Left ventricle myocardium superior (tissue), 1 donor: ENCODE data around the gene TYRP1. TPM values are rescaled to one million over a fixed set of nuclear protein-coding genes. Genes with fewer than 3 reads are reported as not detected.
"Not testable (repeated sequence)": the region's sequence is repeated elsewhere in the genome, so short reads cannot be mapped to it uniquely, and the experiment has no call there.

Source experiments
- ATAC-seq: fragments of 200-7000 bp; cut with Tn5 transposase; one replicate; pipeline ENCODE4 v1.9.1; 2020; ENCODE audit warnings: mild to moderate bottlenecking, moderate library complexity
- DNase-seq: peaks from one replicate; pipeline ENCODE4 v3.0.0-alpha.2; 2020
- intact Hi-C: fragments of 100-400 bp; cut with micrococcal nuclease; formaldehyde crosslinking; loops from one replicate; pipeline ENCODE4 v1.11.0; 2022
- long read RNA-seq: library from polyadenylated mRNA; unstranded; transcript quantifications from one replicate; pipeline ENCODE4 v2.0.0, GENCODE V29; 2021
- total RNA-seq: library from RNA; stranded (reverse); fragmentation: NEBNext Ultra II Directional; extraction: Animal tissue kit (Norgen Biotek cat#: 25700); gene quantifications from one replicate; pipeline ENCODE4 v1.2.1, GENCODE V29; 2021
- donor health status: DM: no; HTN: yes; CAD: no; lungs with severe emphysema.

TYRP1 gene, protein sequence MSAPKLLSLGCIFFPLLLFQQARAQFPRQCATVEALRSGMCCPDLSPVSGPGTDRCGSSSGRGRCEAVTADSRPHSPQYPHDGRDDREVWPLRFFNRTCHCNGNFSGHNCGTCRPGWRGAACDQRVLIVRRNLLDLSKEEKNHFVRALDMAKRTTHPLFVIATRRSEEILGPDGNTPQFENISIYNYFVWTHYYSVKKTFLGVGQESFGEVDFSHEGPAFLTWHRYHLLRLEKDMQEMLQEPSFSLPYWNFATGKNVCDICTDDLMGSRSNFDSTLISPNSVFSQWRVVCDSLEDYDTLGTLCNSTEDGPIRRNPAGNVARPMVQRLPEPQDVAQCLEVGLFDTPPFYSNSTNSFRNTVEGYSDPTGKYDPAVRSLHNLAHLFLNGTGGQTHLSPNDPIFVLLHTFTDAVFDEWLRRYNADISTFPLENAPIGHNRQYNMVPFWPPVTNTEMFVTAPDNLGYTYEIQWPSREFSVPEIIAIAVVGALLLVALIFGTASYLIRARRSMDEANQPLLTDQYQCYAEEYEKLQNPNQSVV
- 43.8 TPM for total RNA-seq
- long read RNA-seq, transcript TYRP1-201 (5 exons, 872 nt), result major isoform, 8 of 42 reads
- long read RNA-seq, partial matches to known transcripts, result 21 of 42 reads
- long read RNA-seq, other reads (novel, unspliced or antisense), result 13 of 42 reads

DNA sequence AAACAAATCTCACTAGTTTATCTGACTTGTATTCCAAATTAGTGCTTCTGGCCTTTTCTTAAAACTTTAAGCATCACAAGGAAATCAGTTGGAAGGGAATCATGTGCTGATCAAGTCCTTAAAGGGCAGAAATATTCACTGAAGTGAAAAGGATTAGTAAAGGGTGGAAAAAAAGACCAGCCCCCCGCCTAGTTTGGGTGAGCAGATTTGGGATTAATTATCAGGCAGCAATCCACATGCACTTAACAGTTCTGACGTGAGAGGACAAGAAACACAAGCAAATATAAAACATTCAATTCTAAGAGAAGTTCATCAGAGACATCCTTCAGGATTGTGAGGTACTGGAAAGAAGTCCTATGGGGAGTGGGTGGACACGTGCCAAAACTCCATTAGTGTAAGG lies at the start of gene TYRP1:
Gene TYRP1 (plus strand): TSS at position 245 of the 400 bp plus-strand sequence. CDS start 612 bp downstream, outside the sequence.
- ATAC-seq, result no peak
- no peak for DNase-seq
- intact Hi-C loops, result no loop called here

DNA sequence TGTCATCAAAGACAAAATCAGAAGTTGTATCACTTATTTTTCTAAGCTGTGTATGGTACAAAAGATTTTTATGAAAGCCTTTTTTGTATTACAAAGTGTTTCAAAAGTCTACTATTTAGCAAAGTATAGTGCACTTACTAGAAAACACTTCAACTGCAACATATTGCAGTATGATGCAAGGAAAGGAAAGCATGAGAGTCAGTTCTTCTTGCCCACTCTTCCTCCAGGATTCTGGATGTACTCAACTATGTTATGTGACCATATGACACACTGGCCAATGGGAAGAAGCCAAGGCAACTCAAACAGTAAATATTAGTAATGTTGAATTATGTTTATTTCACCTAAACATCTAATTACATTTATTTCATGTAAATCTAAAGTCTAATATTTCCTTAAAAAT lies 49.5 kb upstream of the TYRP1 start:
- DNase-seq, result no peak
- intact Hi-C loops, result no loop called here
- no peak for ATAC-seq

DNA sequence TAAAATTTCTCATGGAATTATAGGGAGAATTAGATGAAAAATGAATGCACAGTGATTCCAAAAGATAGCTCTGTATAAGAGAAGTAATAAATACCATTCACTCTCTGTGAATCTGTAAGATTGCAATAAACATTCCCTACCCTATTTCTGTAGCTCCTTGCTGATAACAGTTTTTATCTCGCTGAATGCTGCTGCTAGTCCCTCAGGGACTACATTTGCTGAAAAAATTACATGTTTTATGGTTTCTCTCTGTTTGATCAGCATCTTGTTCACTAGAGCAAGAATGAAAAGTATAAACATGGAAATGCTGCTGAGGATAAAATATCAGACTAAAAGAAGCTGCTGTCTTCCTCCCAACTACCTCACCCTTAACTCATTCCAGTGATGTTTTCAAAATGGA lies 44.3 kb upstream of the TYRP1 start:
- no peak for ATAC-seq
- intact Hi-C loops, result no loop called here
- no peak for DNase-seq

DNA sequence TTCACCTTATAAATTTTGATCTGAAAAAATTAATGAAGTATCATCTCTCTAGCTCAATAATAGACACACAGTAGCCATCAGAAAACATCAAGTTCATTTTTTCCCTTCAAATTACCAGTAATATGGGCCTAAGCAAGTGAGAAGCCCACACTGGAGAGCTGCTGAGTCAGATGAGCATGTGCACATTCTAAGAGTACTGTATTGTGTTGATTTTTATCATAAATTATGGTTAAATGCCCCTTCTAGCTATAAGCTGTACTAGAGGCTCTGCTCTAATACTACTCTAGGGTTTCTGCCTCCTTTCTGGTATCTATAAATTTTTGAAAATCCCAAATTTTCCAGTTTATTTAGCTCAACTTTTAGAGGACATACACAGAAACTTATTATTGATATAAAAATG lies 42.1 kb upstream of the TYRP1 start:
- ATAC-seq (no peak), DNase-seq (no peak)
- intact Hi-C loops, result no loop called here

DNA sequence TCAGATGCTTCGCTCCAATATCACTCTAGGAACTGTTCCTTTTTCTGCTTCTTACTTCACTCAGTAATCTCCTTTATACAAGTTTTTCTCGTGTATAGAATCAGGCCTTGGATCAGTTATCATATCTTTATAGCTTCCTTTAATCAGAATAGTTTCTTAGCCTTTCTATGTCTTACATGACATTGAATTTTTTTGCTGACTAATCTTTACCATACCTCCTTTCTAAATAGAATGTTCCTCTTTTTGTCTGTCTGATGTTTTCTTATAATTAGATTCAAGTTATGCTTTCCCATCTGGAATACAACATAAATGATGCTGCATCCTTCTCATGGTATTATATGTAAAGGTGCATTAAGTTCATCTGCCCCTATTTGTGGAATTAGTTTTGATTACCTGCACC lies 40.2 kb upstream of the TYRP1 start:
- DNase-seq (no peak), ATAC-seq (no peak)
- intact Hi-C loops, result no loop called here

DNA sequence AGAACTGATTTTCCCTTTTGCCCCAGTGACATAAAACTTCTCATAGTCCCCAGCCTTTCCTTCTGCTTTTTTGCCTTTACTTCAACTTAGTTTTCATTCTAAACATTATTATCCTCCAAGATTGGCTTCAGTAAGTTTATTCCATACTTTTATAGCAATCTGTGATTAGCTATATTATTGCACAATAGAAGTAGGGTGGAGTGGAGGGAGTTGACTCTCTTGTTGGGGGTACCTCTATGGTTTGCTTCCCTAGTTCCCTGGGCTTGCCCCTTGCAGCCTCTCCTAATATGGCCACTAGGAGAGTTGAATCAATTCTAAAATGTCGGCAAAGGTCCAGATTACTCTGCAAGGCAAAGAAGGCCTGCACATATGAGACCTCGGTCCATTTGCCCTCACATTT lies 36.4 kb upstream of the TYRP1 start:
- intact Hi-C loops, result no loop called here
- no peak for ATAC-seq
- DNase-seq, result no peak

DNA sequence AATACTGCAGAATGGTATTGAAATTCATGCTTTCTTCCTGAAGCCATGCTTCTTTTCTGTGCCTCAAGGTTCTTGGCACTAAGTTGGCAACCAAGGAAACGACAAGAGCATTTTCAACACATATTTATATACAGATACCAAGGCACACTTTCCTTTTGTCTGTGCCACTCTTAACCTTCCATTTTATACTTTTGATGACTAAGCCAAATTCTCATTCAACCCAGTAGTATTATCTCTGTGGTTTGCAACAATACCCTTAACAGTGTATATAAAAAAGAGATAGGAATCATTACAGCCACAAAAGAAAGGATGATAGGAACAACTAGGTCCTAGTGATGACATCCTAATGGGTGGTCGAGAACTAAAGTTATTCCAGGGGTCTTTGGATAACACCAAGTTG lies 36.0 kb upstream of the TYRP1 start:
- intact Hi-C loops, result no loop called here

DNA sequence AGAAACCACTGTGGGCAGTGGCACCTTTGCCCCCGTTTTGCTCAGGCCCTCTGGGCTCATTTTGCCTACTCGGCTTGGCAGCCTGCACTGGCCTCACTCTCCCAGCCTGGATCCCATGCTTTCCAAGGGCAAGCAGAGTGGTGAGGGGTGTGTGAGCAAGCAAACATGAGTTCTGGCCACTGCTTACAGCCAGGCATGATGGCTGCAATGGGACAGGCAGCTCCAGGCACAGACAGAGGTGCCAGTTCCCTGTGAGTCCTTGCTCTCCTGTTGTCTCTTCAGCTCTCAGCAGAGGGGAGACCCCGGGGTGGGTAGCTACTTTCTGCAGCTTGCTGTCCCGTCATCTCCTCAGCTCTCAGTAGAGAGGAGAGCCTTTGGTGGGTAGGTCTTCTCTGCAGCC lies 35.2 kb upstream of the TYRP1 start:
- intact Hi-C loops, result no loop called here
- no peak for ATAC-seq
- no peak for DNase-seq

More for the DNA sequence above, 36.0 kb upstream of the TYRP1 start:
- ATAC-seq (no peak), DNase-seq (no peak)

DNA sequence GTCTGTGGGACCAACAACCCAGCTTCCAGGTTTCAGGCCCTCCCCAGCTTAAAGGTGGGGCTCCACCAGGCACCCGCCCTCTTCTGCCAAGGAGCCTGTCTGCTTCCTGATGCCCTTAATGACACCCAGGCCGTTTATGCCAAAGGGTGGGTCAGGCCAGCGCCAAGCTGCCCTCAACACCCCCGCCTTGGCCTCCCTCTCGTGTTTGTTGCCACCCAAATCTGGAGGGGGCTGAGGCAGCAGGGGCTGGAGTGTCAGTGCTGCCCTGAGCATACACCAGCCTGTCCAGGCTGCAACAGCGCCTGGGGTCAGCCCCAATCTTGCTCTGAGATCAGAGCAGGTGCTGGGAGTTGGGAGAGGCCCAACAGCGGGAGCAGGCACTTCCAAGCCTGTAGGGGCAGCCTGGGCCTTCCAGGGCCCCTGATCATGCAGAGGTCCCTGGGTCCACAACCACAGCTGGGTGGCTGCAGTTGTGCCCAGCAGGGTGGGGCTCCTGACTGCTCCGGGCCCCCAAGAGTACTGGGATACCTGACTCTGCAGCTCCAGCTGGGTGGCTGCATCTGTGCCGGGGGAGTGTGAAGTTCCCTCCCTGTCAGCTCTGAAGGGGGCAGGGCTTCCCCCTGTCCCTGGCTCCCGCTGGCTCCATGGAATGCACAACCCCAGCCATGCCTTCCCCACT lies 34.5 kb upstream of the TYRP1 start:
- intact Hi-C loops, result no loop called here
- no peak for ATAC-seq
- DNase-seq, result no peak

DNA sequence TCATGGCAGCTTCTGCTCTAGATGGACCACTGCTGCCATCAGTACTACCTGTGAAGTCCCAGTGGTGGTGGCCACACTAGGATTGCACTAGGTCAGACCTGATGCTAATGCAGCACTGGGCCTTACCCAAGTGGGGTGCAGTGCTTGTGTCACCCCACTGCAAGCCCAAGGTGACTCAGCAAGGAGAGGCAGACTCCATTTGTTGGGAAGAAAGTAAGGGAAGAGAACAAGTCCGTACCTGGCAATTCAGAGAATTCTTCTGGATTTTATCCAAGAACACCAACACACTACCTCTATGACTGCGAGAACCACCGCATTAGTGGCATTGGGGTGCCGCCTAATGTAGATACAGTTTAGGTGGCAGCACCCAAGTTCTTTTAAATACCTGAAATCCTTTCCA lies 34.0 kb upstream of the TYRP1 start:
- intact Hi-C loops, result no loop called here
- ATAC-seq (no peak), DNase-seq (no peak)

DNA sequence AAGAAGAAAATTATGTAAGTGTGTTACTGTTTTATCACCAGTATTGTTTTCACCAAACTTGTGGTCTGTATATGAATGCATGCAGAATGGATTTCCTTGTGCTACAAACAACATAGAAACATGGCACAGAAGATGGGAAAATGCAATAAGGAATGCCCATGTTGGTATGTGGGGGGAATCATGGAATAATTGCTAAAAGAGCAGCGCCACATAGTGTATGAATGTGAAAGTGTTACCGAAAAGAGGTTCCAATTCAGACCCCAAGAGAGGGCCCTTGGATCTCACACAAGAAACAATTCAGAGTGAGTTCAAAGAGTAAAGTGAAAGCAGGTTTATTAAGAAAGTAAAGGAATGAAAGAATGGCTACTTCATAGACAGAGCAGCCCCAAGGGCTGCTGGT lies 26.4 kb upstream of the TYRP1 start:
- intact Hi-C loops, result no loop called here
- DNase-seq, result no peak
- ATAC-seq, result no peak

DNA sequence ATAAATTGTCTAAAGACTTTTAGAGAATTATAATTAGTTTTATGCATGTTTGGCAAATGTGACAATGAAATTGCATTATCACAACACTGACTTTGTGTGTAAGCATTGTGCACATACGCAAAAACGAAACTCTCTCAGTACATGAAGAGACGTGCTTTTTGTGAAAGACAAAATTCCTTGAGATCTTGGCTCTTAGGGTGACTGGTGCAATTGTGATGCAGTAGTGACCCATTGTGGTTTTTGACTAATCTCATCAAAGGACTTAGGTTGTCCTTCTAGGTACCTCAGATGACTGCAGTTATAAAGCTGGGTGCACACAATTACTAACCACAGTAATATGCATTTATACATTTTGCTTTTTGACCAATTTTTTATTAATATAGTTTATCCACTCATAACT lies 25.3 kb upstream of the TYRP1 start:
- intact Hi-C loops, result no loop called here
- no peak for ATAC-seq
- no peak for DNase-seq

DNA sequence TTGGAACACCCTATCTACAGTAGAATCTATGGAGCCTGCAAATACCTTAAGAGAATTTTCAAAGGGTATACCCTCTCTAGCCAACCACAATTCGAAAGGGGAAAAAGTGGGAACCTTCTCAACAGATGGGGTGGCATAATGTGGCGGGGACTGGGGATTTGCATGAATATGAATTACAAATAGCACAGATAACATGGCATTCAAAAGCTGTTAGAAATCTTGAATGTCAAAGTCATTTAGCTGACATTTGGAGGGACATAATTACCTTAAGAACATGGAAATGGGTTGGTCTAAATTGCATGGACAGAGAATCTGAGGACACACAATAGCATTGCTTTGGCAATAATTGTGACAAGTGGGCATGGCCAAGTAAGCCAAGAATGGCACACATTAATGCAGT lies 23.2 kb upstream of the TYRP1 start:
- intact Hi-C loops, result no loop called here
- DNase-seq (no peak), ATAC-seq (no peak)

DNA sequence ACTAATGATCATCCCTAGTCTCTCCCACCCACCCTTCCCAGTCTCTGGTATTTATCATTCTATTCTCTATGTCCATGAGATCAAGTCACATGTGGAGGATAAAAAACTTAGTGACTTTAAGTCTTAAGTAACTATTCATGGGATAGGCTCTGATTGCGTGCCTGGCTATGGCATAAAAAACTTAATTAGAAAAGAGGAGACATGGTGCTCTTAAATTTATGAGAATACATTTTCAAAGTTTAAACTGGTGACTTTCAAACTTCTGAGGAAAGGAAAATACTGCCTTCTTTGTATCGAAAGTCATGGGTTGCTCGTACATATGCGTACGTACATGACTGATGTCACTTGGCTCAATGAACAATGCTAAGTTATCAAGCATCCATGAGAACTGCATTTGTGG lies 18.2 kb upstream of the TYRP1 start:
- ATAC-seq (no peak), DNase-seq (no peak)
- intact Hi-C loops, result no loop called here

DNA sequence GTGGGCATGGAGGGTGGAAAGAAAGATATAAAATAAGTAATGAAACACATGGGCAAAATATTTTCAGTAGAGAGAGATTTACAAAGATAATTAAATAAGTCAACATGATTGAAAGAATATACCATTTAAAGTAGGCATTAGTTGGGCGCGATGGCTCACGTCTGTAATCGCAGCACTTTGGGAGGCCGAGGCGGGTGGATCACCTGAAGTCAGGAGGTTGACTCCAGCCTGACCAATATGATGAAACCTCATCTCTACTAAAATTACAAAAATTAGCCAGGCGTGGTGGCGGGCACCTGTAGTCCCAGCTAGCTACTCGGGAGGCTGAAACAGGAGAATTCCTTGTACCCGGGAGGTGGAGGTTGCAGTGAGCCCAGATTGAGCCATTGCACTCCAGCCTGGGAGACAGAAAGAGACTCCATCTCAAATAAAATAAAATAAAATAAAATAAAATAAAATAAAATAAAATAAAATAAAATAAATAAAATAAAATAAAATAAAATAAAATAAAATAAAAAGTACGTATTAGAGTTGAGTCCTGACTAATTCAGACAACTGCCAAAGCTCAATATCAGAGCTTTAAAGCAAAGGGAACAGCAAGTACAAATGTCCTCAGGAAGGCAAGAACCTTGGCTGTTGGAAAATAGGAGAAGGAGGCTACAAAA lies 15.6 kb upstream of the TYRP1 start:
- DNase-seq, ATAC-seq, intact Hi-C loops: not testable (repeated sequence)

DNA sequence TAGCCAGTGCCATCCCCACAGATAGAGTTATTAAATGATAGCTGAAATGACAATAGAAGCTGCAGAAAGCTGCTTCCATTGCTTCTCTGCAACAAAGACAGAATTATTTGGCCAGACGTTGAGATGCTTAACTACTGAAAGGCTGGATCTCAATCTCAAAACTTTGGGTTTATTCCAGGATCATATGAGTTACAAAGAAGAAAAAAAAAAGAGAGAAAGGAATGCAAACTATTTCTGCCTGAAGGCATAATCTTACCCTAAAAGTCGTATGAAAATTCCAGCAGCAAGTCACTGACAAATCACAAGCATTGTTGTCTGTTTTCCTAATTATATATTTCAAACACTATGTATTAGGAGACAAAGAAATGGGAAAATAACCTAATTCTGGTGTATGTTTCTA lies 12.8 kb upstream of the TYRP1 start:
- intact Hi-C loops, result no loop called here
- no peak for DNase-seq
- ATAC-seq, result no peak

DNA sequence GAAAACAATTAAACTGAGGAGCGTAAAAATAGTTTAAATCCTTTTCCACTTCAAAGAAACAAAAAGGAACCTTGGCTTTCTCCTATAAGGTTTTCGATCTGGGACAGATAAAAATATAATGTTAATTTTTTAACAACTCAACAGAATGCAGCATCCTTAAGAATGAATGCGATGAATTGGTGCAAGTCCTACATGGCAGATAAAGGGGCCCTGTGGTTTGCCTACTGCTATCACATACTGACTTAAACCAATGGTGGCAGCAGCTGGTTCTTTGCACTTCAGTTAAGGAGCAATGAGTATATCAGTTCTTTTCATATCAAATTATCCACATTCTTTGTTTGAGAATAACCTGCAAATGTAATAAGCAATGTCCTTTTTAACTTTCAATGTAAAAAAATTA lies 12.4 kb upstream of the TYRP1 start:
- DNase-seq (no peak), ATAC-seq (no peak)
- intact Hi-C loops, result no loop called here

DNA sequence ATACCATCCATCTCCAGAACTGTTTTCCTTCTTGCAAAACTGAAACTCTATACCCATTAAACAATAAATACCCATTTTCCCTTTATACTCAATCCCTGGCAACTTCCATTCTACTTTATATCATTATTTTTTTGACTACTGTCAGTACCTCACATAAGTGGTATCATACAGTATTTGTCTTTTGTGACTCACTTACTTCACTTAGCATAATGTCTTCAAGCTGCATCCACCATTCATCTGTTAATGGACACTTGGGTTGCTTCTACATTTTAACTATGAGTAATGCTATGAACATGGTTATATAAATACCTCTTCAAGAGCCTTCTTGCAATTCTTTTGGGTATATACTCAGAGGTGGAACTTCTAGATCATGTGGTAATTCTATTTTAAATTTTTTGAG lies 11.6 kb upstream of the TYRP1 start:
- intact Hi-C loops, result no loop called here
- no peak for ATAC-seq
- DNase-seq, result no peak

DNA sequence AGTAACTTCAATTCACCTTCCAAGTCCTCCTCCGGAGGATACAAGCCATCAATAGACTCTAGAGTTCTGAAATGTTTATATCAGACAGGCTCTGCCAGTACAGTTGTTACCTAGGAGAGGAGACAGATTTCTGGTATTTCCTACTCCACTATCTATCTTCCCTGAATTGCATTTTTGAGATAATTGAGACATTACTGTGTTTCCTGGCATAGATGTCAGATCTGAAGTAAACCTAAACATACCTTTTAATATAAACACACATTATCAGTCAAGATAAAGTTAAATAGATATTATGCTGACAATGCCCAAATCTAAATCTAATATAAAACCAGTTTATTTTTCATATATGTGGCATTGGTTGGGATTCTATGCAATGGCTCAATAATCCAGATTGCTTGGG lies 8.2 kb upstream of the TYRP1 start:
- DNase-seq (no peak), ATAC-seq (no peak)
- intact Hi-C loops, result no loop called here

DNA sequence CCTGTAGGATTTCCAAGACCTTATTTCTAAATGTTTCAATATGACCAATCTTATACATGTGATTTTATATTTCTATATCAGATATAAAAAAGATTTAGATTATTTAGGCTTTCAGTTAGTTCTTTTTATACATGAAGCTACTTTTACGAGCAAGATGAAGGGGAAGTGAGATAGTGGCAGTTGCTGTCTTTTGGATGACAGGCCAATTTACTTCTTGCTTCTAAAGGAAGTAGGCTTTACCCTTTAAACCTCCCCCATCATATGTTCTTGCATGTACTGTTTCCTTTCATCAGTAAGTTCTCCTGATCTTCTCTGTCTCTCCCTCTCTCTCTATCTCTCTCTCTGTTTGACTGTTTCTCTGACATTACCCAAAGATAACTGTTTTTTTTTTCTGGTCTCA lies 4.0 kb upstream of the TYRP1 start:
- DNase-seq (no peak), ATAC-seq (no peak)
- intact Hi-C loops, result no loop called here
